SU-DHL-6 (cell line): ENCODE measurements around the gene SGSM1.

Source experiments
- H2AFZ ChIP-seq: fragments of 200-600 bp; sonication (generic); 2 replicates; pipeline ENCODE4 v1.6.1; 2014; ENCODE audit warnings: low read depth, mild to moderate bottlenecking, moderate library complexity, mixed read lengths, antibody characterized with exemption, low read length; ENCODE audit not compliant: severe bottlenecking
- H3F3A ChIP-seq: fragments of 200-600 bp; shearing (Covaris generic); 2 replicates; pipeline ENCODE4 v1.6.0; 2016; ENCODE audit warnings: antibody characterized with exemption, mild to moderate bottlenecking; ENCODE audit not compliant: insufficient read depth
- H3K27ac ChIP-seq: fragments of 200-600 bp; sonication (generic); 2 replicates; pipeline ENCODE4 v1.5.1; 2016; ENCODE audit warnings: low read depth, mild to moderate bottlenecking, low read length, moderate library complexity, mixed read lengths
- H3K27me3 ChIP-seq: fragments of 200-600 bp; sonication (generic), shearing (Covaris generic); 2 replicates; pipeline ENCODE4 v1.6.0; 2014; ENCODE audit warnings: mild to moderate bottlenecking, low read length
- H3K36me3 ChIP-seq: fragments of 200-600 bp; sonication (generic); 2 replicates; pipeline ENCODE4 v1.6.1; 2014; ENCODE audit warnings: mild to moderate bottlenecking, low read length, mixed read lengths
- H3K4me2 ChIP-seq: fragments of 300-600, 200-600 bp; shearing (Covaris generic), sonication (generic); 2 replicates; pipeline ENCODE4 v1.6.0; 2014; ENCODE audit warnings: low read length, low read depth, mild to moderate bottlenecking; ENCODE audit not compliant: poor library complexity, severe bottlenecking
- H3K4me3 ChIP-seq: fragments of 200-600 bp; sonication (generic); 2 replicates; pipeline ENCODE4 v1.5.1; 2014; ENCODE audit warnings: antibody characterized with exemption, low read length, mild to moderate bottlenecking, mixed read lengths; ENCODE audit not compliant: insufficient read depth, poor library complexity, severe bottlenecking
- H3K79me2 ChIP-seq: fragments of 200-600 bp; sonication (generic); 2 replicates; pipeline ENCODE4 v1.6.1; 2014; ENCODE audit warnings: mild to moderate bottlenecking, low read length, moderate library complexity; ENCODE audit not compliant: insufficient read depth
- H3K9ac ChIP-seq: fragments of 200-600 bp; sonication (generic); 2 replicates; pipeline ENCODE4 v1.7.0; 2014; ENCODE audit warnings: mild to moderate bottlenecking, low read length
- H3K9me2 ChIP-seq: fragments of 200-600 bp; sonication (generic); replicated peaks from 2 replicates; pipeline ENCODE4 v1.6.1; 2014; ENCODE audit warnings: low read length; ENCODE audit not compliant: insufficient read depth
- H3K9me3 ChIP-seq: fragments of 200-600 bp; sonication (generic); 2 replicates; pipeline ENCODE4 v1.6.1; 2014; ENCODE audit warnings: low read length, mixed read lengths; ENCODE audit not compliant: insufficient read depth
- H4K20me1 ChIP-seq: fragments of 200-600 bp; sonication (generic); 2 replicates; pipeline ENCODE4 v1.6.1; 2014; ENCODE audit warnings: low read depth, mild to moderate bottlenecking, antibody characterized with exemption, low read length, moderate library complexity, mixed read lengths
- EZH2phosphoT487 ChIP-seq: fragments of 200-600 bp; sonication (generic), shearing (Covaris generic); conservative IDR thresholded peaks from 2 replicates; pipeline ENCODE4 v1.6.1; 2018; ENCODE audit warnings: mild to moderate bottlenecking, antibody characterized with exemption, low read length, moderate library complexity, mixed read lengths
- TF ChIP-seq, protein P1 (sequence below): fragments of 200-600 bp; sonication (generic); IDR thresholded peaks from one replicate; pipeline ENCODE4 v1.5.1; 2017; ENCODE audit warnings: antibody characterized with exemption, mild to moderate bottlenecking, low read length, moderate library complexity; ENCODE audit not compliant: insufficient read depth, poor library complexity, severe bottlenecking

Gene SGSM1

DNA sequence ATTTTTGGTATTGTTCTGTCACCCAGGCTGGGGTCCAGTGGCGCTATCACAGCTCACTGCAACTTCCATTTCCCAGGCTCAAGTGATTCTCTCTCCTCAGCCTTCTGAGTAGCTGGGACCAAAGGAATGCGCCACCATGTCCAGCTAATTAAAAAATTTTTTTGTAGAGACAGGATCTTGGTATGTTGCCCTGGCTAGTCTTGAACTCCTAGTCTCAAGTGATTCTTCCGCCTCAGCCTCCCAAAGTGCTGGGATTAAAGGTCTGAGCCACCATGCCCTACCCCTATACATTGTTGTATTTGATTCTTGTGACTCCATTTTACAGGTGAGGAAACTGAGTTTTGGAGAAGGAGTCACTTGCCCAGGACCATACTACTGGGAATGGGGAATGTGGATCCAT is 158.4 kb downstream of the SGSM1 start:
- H3K9me3 ChIP-seq = no peaks in the 10 kb centered on the region
- H3K9ac ChIP-seq = no peak overlapping the region
- no peaks in the 10 kb centered on the region for H3K27me3 ChIP-seq
- no peak overlapping the region for H2AFZ ChIP-seq
- no peaks in the 10 kb centered on the region for H4K20me1 ChIP-seq
- no peak overlapping the region for H3K4me2 ChIP-seq
- no peaks in the 10 kb centered on the region for H3K9me2 ChIP-seq
- H3K27ac ChIP-seq = no peak overlapping the region
- no peak for TF ChIP-seq EZH2phosphoT487
- TF ChIP-seq, protein P1, sequence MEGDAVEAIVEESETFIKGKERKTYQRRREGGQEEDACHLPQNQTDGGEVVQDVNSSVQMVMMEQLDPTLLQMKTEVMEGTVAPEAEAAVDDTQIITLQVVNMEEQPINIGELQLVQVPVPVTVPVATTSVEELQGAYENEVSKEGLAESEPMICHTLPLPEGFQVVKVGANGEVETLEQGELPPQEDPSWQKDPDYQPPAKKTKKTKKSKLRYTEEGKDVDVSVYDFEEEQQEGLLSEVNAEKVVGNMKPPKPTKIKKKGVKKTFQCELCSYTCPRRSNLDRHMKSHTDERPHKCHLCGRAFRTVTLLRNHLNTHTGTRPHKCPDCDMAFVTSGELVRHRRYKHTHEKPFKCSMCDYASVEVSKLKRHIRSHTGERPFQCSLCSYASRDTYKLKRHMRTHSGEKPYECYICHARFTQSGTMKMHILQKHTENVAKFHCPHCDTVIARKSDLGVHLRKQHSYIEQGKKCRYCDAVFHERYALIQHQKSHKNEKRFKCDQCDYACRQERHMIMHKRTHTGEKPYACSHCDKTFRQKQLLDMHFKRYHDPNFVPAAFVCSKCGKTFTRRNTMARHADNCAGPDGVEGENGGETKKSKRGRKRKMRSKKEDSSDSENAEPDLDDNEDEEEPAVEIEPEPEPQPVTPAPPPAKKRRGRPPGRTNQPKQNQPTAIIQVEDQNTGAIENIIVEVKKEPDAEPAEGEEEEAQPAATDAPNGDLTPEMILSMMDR = no peak
- no peak overlapping the region for H3K4me3 ChIP-seq
- no peaks in the 10 kb centered on the region for H3F3A ChIP-seq
- H3K36me3 ChIP-seq = no peaks in the 10 kb centered on the region
- no peaks in the 10 kb centered on the region for H3K79me2 ChIP-seq

DNA sequence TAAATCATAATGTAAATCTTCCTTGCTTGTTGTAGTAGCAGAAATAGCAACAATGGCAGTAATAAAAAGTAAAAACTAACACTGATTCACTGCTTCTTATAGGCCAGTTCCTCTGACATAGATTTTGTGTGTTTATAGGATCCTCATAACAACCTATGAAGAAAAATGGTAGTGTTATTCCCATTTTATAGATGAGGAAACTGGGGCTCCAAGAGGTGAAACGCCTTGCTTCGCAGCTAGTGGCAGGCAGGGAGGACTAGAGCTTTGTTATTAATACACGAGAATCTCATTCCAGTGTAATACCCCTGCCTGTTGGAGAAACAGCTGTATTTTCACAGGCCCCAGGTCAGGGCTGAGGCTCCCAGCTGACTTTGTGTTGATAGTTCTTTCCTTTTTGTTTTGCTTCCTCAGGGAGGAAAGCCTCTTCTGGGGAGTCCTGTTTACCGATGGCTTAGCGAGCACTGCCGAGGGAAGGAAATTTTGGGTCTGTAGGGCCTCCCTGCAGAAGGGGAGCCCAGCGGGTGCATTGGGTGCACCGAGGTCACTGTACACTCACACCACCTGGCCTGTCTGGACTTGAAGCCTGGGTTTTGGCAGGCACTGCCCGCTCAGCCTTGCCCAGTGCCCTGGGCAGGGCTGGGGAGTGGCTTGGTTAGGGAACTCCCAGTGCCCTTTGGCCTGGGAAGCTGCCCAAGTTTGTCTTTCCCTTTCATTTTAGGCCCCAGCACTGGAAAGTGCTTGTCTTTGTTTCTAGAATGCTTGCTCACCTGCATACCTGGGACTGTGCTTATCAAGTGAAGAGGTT is 160.0 kb downstream of the SGSM1 start:
- H3K4me3 ChIP-seq = no peak overlapping the region
- no peak overlapping the region for H2AFZ ChIP-seq
- no peaks in the 10 kb centered on the region for H3K79me2 ChIP-seq
- no peaks in the 10 kb centered on the region for H3K27me3 ChIP-seq
- no peak overlapping the region for H3K9ac ChIP-seq
- no peaks in the 10 kb centered on the region for H3F3A ChIP-seq
- no peaks in the 10 kb centered on the region for H4K20me1 ChIP-seq
- no peak overlapping the region for H3K4me2 ChIP-seq
- no peak overlapping the region for H3K27ac ChIP-seq
- TF ChIP-seq EZH2phosphoT487 = no peak
- TF ChIP-seq, protein P1 = no peak
- no peaks in the 10 kb centered on the region for H3K9me2 ChIP-seq
- no peaks in the 10 kb centered on the region for H3K36me3 ChIP-seq
- H3K9me3 ChIP-seq = no peaks in the 10 kb centered on the region

DNA sequence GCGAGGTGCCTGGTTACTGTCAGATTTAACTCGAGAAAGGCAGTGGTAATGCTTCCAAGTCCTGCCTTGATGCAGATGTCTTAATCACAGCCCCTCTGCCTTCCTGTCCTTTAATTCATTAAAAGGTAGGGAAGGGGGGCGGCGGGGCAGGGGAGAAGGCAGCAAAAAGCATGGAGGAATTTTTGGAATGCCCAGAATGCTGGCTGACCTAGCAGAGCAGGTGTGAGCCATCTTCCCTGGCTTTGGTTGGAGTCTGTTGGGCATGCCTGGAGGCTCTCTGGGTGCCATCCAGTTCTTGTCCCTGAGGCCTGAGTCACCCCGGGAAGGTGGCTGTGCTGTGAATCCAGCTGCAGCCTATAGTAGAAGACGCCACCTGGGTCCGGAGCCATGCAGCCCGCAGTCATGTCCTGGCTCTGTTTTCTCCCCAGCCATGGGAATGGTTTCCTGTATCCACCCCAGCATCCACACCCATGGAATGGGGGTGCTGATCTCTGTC is 162.1 kb downstream of the SGSM1 start:
- Histone ChIP-seq H2AFZ (no peak overlapping the region), H3K9me3 (no peaks in the 10 kb centered on the region), H3K79me2 (no peaks in the 10 kb centered on the region), H3K9ac (no peak overlapping the region), H3K4me3 (no peak overlapping the region), H3K9me2 (no peaks in the 10 kb centered on the region), H3K4me2 (no peak overlapping the region), H3K27me3 (0 out of 2 replicates have a peak, but pooled peaks cover 3% of the 10 kb centered on the region), H3K27ac (no peak overlapping the region), H3F3A (no peaks in the 10 kb centered on the region), H4K20me1 (no peaks in the 10 kb centered on the region), H3K36me3 (no peaks in the 10 kb centered on the region)
- TF ChIP-seq, protein P1 = no peak
- TF ChIP-seq EZH2phosphoT487 = no peak
